Measurements from ENCODE around the gene ARPC1A.

DNA sequence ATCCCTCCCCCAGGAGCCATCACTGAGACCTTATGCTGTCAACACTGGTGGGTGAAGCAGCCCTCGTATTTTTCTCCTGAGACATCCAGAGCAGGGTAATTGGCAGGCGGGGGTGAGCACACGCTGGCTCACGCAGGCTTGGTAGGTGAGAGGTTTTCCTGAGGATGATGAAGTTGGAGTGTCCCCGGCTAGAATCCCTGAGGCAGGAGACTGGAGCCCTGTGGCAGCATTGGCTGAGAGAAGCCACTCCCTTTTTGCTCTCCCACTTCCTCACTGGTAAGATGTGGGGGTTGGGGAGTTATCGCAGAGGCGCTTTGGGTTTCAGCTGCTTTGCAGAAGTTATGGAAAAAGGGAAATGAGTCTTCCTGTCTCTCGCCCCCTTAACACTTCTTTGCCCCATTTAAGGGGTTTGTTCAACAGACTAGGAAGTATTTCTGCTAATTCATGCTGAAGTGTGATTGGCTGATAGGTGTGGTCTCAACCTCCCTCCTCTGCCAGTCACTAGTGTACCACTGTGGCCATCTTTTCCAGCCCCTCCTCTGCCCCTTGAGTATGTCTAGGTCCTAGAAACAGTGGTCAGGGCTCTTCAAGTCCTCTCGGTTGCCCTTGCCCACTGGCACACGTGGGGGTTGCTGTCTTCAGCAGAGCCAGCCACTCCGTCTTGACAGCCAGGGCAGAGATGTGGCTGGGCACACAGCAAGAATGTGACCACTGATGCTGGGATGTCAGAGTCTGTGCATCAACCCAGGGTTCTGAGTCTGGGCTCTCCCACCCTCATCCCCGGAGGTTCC lies 54.5 kb downstream of the ARPC1A start:
- TF ChIP-seq, protein P1, sequence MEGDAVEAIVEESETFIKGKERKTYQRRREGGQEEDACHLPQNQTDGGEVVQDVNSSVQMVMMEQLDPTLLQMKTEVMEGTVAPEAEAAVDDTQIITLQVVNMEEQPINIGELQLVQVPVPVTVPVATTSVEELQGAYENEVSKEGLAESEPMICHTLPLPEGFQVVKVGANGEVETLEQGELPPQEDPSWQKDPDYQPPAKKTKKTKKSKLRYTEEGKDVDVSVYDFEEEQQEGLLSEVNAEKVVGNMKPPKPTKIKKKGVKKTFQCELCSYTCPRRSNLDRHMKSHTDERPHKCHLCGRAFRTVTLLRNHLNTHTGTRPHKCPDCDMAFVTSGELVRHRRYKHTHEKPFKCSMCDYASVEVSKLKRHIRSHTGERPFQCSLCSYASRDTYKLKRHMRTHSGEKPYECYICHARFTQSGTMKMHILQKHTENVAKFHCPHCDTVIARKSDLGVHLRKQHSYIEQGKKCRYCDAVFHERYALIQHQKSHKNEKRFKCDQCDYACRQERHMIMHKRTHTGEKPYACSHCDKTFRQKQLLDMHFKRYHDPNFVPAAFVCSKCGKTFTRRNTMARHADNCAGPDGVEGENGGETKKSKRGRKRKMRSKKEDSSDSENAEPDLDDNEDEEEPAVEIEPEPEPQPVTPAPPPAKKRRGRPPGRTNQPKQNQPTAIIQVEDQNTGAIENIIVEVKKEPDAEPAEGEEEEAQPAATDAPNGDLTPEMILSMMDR (conservative IDR thresholded peaks at IDR 0.05; ENCODE audit: low read length) = no peak
- TF ChIP-seq EZH2phosphoT487 (IDR thresholded peaks at IDR 0.05; ENCODE audit: borderline replicate concordance, low read depth, low read length) = no peak
